Measurements from ENCODE around the gene C16orf54. TPM values are rescaled to one million over a fixed set of nuclear protein-coding genes. Genes with fewer than 3 reads are reported as not detected.
"Not testable (repeated sequence)": the region's sequence is repeated elsewhere in the genome, so short reads cannot be mapped to it uniquely, and the experiment has no call there.

C16orf54 gene
- total and polyA plus RNA-seq, 11 donors, result 0.15 to 4.2 (median 0.51) TPM

DNA sequence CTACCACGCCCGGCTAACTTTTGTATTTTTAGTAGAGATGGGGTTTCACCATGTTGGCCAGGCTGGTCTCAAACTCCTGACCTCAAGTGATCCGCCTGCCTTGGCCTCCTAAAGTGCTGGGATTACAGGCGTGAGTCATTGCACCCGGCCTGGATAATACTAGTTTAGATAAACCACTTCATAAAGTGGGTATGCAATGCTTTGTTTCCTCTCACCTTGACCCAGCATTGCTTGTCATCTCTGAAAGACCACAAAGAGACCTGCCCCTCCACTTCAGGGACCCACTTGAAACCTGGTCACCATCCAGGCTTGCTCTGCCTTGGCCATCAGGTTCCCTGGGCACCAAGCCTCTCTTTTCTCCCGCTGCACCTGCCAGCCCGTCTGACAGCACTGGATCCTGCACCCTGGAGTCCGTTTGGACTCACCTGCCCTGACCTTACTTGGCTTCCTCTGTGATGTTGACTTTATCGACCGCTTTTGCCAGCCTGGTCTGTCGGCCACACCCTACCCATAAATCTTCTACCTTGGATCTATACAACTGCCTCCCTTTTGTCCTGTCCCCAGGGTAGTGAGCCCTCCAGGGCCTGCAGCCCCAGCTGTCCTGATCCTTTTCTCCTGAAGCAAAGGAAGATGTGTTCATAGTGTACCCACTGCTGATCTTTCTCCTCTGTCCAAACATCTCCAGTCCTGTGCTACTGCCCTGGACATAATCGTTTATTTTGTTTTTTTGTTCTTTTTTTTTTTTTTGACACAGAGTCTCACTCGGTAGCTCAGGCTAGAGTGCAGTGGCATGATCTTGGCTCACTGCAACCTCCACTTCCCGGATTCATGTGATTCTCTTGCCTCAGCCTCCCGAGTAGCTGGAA is 19.6 kb upstream of the C16orf54 start:
- TF ChIP-seq, protein P1, sequence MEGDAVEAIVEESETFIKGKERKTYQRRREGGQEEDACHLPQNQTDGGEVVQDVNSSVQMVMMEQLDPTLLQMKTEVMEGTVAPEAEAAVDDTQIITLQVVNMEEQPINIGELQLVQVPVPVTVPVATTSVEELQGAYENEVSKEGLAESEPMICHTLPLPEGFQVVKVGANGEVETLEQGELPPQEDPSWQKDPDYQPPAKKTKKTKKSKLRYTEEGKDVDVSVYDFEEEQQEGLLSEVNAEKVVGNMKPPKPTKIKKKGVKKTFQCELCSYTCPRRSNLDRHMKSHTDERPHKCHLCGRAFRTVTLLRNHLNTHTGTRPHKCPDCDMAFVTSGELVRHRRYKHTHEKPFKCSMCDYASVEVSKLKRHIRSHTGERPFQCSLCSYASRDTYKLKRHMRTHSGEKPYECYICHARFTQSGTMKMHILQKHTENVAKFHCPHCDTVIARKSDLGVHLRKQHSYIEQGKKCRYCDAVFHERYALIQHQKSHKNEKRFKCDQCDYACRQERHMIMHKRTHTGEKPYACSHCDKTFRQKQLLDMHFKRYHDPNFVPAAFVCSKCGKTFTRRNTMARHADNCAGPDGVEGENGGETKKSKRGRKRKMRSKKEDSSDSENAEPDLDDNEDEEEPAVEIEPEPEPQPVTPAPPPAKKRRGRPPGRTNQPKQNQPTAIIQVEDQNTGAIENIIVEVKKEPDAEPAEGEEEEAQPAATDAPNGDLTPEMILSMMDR (IDR thresholded peaks at IDR 0.05), result no peak
- no peak for TF ChIP-seq POLR2A (IDR thresholded peaks at IDR 0.05)
- Histone ChIP-seq H3K4me1 (no peaks in the 10 kb centered on the region), H3K27ac (no peak overlapping the region), H3K4me3 (no peak overlapping the region), H3K27me3 (peaks cover 0 to 7% (median 0%) of the 10 kb centered on the region in 9 donors), H3K36me3 (no peaks in the 10 kb centered on the region), H3K9me3 (no peaks in the 10 kb centered on the region)
- DNase-seq (no peak), ATAC-seq (peak in 2 of 4 donors; percentile 24 to 36)
- intact Hi-C loops (cut with DNase I), result no loop called here
- WGBS, 4 donors, result 68 to 75% (median 72%) methylated on average over 15 of the region's 15 CpGs

- H3K27ac ChIP-seq, result no peak overlapping the region
- no peaks in the 10 kb centered on the region for H3K36me3 ChIP-seq
- WGBS, 4 donors, result 67 to 68% (median 68%) methylated on average over 6 of the region's 6 CpGs
- no peak for DNase-seq
- H3K27me3 ChIP-seq, result peaks cover 0 to 7% (median 0%) of the 10 kb centered on the region in 9 donors
- H3K4me1 ChIP-seq, result no peaks in the 10 kb centered on the region
- no peak for ATAC-seq
- no peak overlapping the region for H3K4me3 ChIP-seq
- H3K9me3 ChIP-seq, result no peaks in the 10 kb centered on the region
- intact Hi-C loops (cut with DNase I), result no loop called here
- no peak for TF ChIP-seq POLR2A (IDR thresholded peaks at IDR 0.05)
Measured at GRCh38 chr16:29763326-29763725, 17.5 kb upstream of the C16orf54 start.

DNA sequence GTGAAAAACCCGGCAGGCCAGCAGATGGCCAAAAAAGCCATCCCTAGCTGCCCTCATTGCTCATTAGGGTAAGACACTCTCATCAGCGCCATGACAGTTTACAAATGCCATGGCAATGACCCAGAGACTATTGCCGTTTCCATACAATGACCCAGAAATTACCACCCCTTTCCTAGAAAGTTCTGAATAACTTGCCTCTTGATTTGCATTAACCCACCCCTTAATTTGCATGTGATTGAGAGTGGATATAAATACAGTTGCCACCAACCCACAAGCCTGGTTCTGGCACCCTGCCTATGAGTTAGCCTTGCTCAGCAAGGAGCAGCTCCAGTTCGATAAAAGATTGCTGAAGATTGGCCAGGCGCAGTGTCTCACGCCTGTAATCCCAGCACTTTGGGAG is 16.1 kb upstream of the C16orf54 start:
- Histone ChIP-seq H3K4me3 (no peak overlapping the region), H3K27ac (no peak overlapping the region), H3K4me1 (no peaks in the 10 kb centered on the region), H3K9me3 (no peaks in the 10 kb centered on the region), H3K36me3 (no peaks in the 10 kb centered on the region), H3K27me3 (peaks cover 0 to 7% (median 0%) of the 10 kb centered on the region in 9 donors)
- DNase-seq (no peak), ATAC-seq (no peak)
- intact Hi-C loops (cut with DNase I), result no loop called here
- WGBS, 4 donors, result 68 to 77% (median 75%) methylated on average over 6 of the region's 6 CpGs
- TF ChIP-seq, protein P1 (IDR thresholded peaks at IDR 0.05), result no peak
- TF ChIP-seq POLR2A (IDR thresholded peaks at IDR 0.05), result no peak

GRCh38 chr16:29761280-29761651 is 15.5 kb upstream of the C16orf54 start:
- H3K4me1 ChIP-seq; DNase-seq; H3K4me3 ChIP-seq; intact Hi-C loops (cut with DNase I); H3K27me3 ChIP-seq; H3K27ac ChIP-seq; H3K36me3 ChIP-seq; H3K9me3 ChIP-seq; ATAC-seq: not testable (repeated sequence)
- 79 to 86% (median 81%) methylated on average over 8 of the region's 8 CpGs for WGBS, 4 donors

GRCh38 chr16:29760567-29761279 is 14.9 kb upstream of the C16orf54 start:
- no peaks in the 10 kb centered on the region for H3K36me3 ChIP-seq
- no peaks in the 10 kb centered on the region for H3K9me3 ChIP-seq
- ATAC-seq (no peak), DNase-seq (no peak)
- peaks cover 0 to 7% (median 0%) of the 10 kb centered on the region in 9 donors for H3K27me3 ChIP-seq
- no peak overlapping the region for H3K4me3 ChIP-seq
- WGBS, 4 donors, result 69 to 79% (median 74%) methylated on average over 9 of the region's 9 CpGs
- no peaks in the 10 kb centered on the region for H3K4me1 ChIP-seq
- intact Hi-C loops (cut with DNase I), result no loop called here
- no peak overlapping the region for H3K27ac ChIP-seq
- TF ChIP-seq, protein P1 (IDR thresholded peaks at IDR 0.05), result no peak
- no peak for TF ChIP-seq POLR2A (IDR thresholded peaks at IDR 0.05)

Data from heart left ventricle (tissue), 16 donors.